B cell (primary cell): ENCODE results near the gene SHC2. TPM values are rescaled to one million over a fixed set of nuclear protein-coding genes. Genes with fewer than 3 reads are reported as not detected.

Experiments used
- ATAC-seq: fragments of 200-7000 bp; cut with Tn5 transposase; one replicate; pipeline ENCODE4 v1.10.0; 2021; ENCODE audit warnings: low read depth, mild to moderate bottlenecking, moderate number of reproducible peaks, moderate library complexity
- CTCF ChIA-PET: fragments of 350-600 bp; sonication (Branson Sonifier 250); formaldehyde crosslinking; loops from one replicate; lab custom pipeline; 2021; ENCODE audit warnings: antibody characterized with exemption, inconsistent platforms; lab: Charles Lee
- POLR2A ChIA-PET: fragments of 350-600 bp; sonication (Branson Sonifier 250); formaldehyde crosslinking; loops from one replicate; lab custom pipeline; 2021; ENCODE audit warnings: antibody characterized with exemption; lab: Charles Lee
- DNase-seq: peaks from one replicate; pipeline ENCODE4 v3.0.0; 2013
- H2AFZ ChIP-seq: 2 replicates; pipeline ENCODE4 v1.6.1; 2012; ENCODE audit warnings: mild to moderate bottlenecking, low read depth, low read length; ENCODE audit not compliant: insufficient read depth, poor library complexity, severe bottlenecking
- H3K27ac ChIP-seq, 2 donors: 1 replicate in 1 of 2; 2 replicates in 1 of 2; pipeline ENCODE4 v1.5.1; 2012 to 2013; ENCODE audit warnings: low read length in 2 of 2, mild to moderate bottlenecking in 2 of 2, moderate library complexity in 1 of 2
- H3K27me3 ChIP-seq, 4 experiments: fragments of 200-600 bp in 1 of 4; sonication (generic) in 1 of 4; replicated peaks in 1 of 4; 1 replicate in 2 of 4; 2 replicates in 2 of 4; pipeline versions ENCODE4 v1.6.1 to v1.7.0; 2013 to 2016; ENCODE audit warnings: low read length in 3 of 4, mild to moderate bottlenecking in 2 of 4, mixed read lengths in 1 of 4, moderate library complexity in 1 of 4; ENCODE audit not compliant: insufficient read depth in 4 of 4, control insufficient read depth in 3 of 4; ENCODE audit errors: control extremely low read depth in 1 of 4
- H3K36me3 ChIP-seq, 2 experiments: replicated peaks in 1 of 2; 1 replicate in 1 of 2; 2 replicates in 1 of 2; pipeline versions ENCODE4 v1.6.1 to v1.7.1; 2013; ENCODE audit warnings: low read length in 1 of 2; ENCODE audit not compliant: insufficient read depth in 2 of 2, control insufficient read depth in 1 of 2; ENCODE audit errors: control extremely low read depth in 1 of 2, extremely low read depth in 1 of 2
- H3K4me1 ChIP-seq, 2 donors: fragments of 200-600 bp in 1 of 2; sonication (generic) in 1 of 2; 1 replicate in 1 of 2; 2 replicates in 1 of 2; pipeline versions ENCODE4 v1.5.1 to v1.6.1; 2013 to 2017; ENCODE audit warnings: low read length in 2 of 2; ENCODE audit not compliant: control insufficient read depth in 2 of 2, insufficient read depth in 2 of 2
- H3K4me2 ChIP-seq: replicated peaks from 2 replicates; pipeline ENCODE3; 2012; ENCODE audit warnings: mild to moderate bottlenecking, low read depth, low read length; ENCODE audit not compliant: poor library complexity, severe bottlenecking
- H3K4me3 ChIP-seq, 5 experiments: fragments of 200-600 bp in 1 of 5; sonication (generic) in 1 of 5; 1 replicate in 3 of 5; 2 replicates in 2 of 5; pipeline versions ENCODE4 v1.5.1 to v1.7.0; 2011 to 2016; ENCODE audit warnings: low read length in 4 of 5, mild to moderate bottlenecking in 4 of 5, low read depth in 2 of 5, control low read depth in 1 of 5, moderate library complexity in 1 of 5; ENCODE audit not compliant: insufficient read depth in 1 of 5; ENCODE audit errors: control extremely low read depth in 1 of 5, extremely low read depth in 1 of 5
- H3K79me2 ChIP-seq: fragments of 200-600 bp; sonication (generic); one replicate; pipeline ENCODE4 v1.6.0; 2016; ENCODE audit warnings: low read length; ENCODE audit not compliant: control insufficient read depth, insufficient read depth
- H3K9ac ChIP-seq: fragments of 200-600 bp; sonication (generic); 2 replicates; pipeline ENCODE4 v1.6.1; 2017; ENCODE audit warnings: mild to moderate bottlenecking, low read length, moderate library complexity
- H3K9me3 ChIP-seq, 3 donors: one replicate each; pipeline versions ENCODE4 v1.6.1 to v1.7.1; 2013; ENCODE audit warnings: low read length in 2 of 3; ENCODE audit not compliant: control insufficient read depth in 2 of 3, insufficient read depth in 1 of 3; ENCODE audit errors: control extremely low read depth in 1 of 3
- H4K20me1 ChIP-seq: 2 replicates; pipeline ENCODE4 v1.6.0; 2012; ENCODE audit warnings: mild to moderate bottlenecking, low read length; ENCODE audit not compliant: insufficient read depth, control insufficient read depth, poor library complexity, severe bottlenecking
- H3K27ac Mint-ChIP-seq: one replicate; pipeline ENCODE4 v1.8.0; 2021; ENCODE audit warnings: mixed read lengths
- H3K27me3 Mint-ChIP-seq: one replicate; pipeline ENCODE4 v1.8.0; 2021; ENCODE audit warnings: mixed read lengths
- H3K4me1 Mint-ChIP-seq: one replicate; pipeline ENCODE4 v1.8.0; 2021; ENCODE audit warnings: mixed read lengths
- H3K4me3 Mint-ChIP-seq: one replicate; pipeline ENCODE4 v1.8.0; 2021; ENCODE audit warnings: mixed read lengths
- H3K9me3 Mint-ChIP-seq: one replicate; pipeline ENCODE4 v1.8.0; 2022; ENCODE audit warnings: mixed read lengths; ENCODE audit not compliant: insufficient read depth
- EZH2 ChIP-seq: IDR thresholded peaks from 2 replicates; pipeline ENCODE4 v1.6.1; 2012; ENCODE audit warnings: borderline replicate concordance, low read depth, mild to moderate bottlenecking, moderate library complexity, low read length; ENCODE audit not compliant: insufficient read depth, poor library complexity, severe bottlenecking
- WGBS: methylation state at CpG from one replicate; pipeline ENCODE4 v1.1.5; 2013; ENCODE audit warnings: missing lambda C conversion rate; ENCODE audit not compliant: insufficient coverage; 5-methylcytosine and 5-hydroxymethylcytosine counted together
- intact Hi-C: fragments of 100-400 bp; cut with micrococcal nuclease; formaldehyde crosslinking; loops from one replicate; pipeline ENCODE4 v1.10.0; 2022
- polyA plus RNA-seq: library from polyadenylated mRNA; depleted of rRNA; stranded (reverse); fragments of >200 nt; gene quantifications from 2 replicates; pipeline ENCODE4 v1.2.3, GENCODE V29; 2012
- total RNA-seq, 2 donors: library from RNA; stranded (reverse); fragments of 120-200 nt in 1 of 2; gene quantifications; 1 replicate in 1 of 2; 2 replicates in 1 of 2; pipeline versions ENCODE4 v1.2.3 to v1.2.4, GENCODE V29; 2013 to 2022
- TF ChIP-seq, protein P1 (sequence below): fragments of 200-600 bp; IDR thresholded peaks from one replicate; pipeline ENCODE4 v1.8.0; 2022; ENCODE audit warnings: antibody characterized with exemption, mild to moderate bottlenecking

Gene SHC2
- total and polyA plus RNA-seq, 2 donors (not counting 1 experiment from before 2014, with no cell fraction given), result 0.19 TPM; not detected in 1

DNA sequence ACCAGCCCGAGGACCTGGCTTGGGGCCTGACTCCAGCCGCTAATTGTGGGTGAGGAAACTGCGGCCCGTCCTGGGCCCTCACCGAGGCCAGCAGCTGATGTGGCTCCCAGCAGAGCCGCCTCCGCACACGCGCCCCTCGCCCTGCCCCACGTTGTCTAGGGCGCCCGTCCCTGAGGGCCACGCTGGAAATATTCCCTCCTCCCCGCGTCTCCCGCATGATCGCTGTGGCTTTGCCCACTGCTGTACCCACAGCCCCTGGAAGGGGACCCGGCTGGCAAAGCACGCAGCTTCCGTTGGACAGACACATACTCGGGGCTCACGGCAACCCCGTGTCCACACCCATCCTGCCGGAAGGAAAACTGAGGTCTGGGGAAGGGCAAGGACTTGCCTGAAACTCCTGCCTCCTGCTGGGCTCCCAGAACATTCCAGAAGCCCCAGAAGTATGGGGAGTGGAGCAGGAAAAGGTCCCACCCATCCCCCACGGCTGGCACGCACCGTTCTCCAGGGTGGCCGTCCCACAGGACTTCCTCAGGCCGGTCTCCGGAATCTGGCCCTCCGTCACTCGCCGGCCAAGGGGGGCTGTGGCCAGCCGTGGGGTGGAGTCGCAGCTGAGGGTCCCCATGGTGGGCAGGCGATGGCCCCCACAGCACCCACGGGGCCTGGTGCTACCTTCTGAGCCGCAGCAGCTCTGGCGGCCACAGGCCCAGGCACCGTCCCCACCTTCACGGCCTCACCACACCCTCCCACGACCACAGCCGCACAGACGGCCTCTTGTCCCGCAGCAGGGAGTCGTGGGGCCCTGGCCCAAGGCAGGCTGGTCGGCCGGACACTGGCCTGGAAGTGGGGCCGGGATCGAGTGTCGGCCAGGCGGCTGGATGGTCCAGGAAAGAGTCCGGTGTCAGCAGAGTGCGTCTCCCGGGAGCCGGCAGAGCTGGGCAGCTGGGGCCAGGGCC is 13.6 kb upstream of the SHC2 start:
- Mint-ChIP-seq H3K4me1 (no peaks in the 10 kb centered on the region), H3K4me3 (no peak overlapping the region), H3K27me3 (peaks cover 5% of the 10 kb centered on the region), H3K27ac (no peak overlapping the region), H3K9me3 (peaks cover 3% of the 10 kb centered on the region)
- H3K27me3 ChIP-seq, result no peaks in the 10 kb centered on the region
- WGBS, result 70% methylated on average over 48 of the region's 57 CpGs
- no peak overlapping the region for H3K4me2 ChIP-seq
- TF ChIP-seq EZH2, result no peak
- TF ChIP-seq, protein P1, sequence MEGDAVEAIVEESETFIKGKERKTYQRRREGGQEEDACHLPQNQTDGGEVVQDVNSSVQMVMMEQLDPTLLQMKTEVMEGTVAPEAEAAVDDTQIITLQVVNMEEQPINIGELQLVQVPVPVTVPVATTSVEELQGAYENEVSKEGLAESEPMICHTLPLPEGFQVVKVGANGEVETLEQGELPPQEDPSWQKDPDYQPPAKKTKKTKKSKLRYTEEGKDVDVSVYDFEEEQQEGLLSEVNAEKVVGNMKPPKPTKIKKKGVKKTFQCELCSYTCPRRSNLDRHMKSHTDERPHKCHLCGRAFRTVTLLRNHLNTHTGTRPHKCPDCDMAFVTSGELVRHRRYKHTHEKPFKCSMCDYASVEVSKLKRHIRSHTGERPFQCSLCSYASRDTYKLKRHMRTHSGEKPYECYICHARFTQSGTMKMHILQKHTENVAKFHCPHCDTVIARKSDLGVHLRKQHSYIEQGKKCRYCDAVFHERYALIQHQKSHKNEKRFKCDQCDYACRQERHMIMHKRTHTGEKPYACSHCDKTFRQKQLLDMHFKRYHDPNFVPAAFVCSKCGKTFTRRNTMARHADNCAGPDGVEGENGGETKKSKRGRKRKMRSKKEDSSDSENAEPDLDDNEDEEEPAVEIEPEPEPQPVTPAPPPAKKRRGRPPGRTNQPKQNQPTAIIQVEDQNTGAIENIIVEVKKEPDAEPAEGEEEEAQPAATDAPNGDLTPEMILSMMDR, result no peak
- no peaks in the 10 kb centered on the region for H3K9me3 ChIP-seq
- H3K9ac ChIP-seq, result no peak overlapping the region
- H4K20me1 ChIP-seq, result no peaks in the 10 kb centered on the region
- DNase-seq (no peak), ATAC-seq (no peak)
- intact Hi-C loops, result no loop called here
- H3K4me1 ChIP-seq, result no peaks in the 10 kb centered on the region
- ChIA-PET CTCF (no interaction called here), POLR2A (no interaction called here)
- no peak overlapping the region for H2AFZ ChIP-seq
- H3K4me3 ChIP-seq, result no peak overlapping the region
- H3K27ac ChIP-seq, result no peak overlapping the region
- no peaks in the 10 kb centered on the region for H3K79me2 ChIP-seq
- H3K36me3 ChIP-seq, result no peaks in the 10 kb centered on the region
